GM12872 (cell line): ENCODE results near the gene ITGAE.
A peak's percentile ranks its signal among the peaks of the same experiment; 100 is the strongest.

Source experiments
- TF ChIP-seq, protein P1 (sequence below): IDR thresholded peaks from 3 replicates; pipeline ENCODE4 v1.5.1; 2011; ENCODE audit warnings: low read depth, mild to moderate bottlenecking, low read length, moderate library complexity; ENCODE audit not compliant: insufficient read depth

Gene ITGAE

DNA sequence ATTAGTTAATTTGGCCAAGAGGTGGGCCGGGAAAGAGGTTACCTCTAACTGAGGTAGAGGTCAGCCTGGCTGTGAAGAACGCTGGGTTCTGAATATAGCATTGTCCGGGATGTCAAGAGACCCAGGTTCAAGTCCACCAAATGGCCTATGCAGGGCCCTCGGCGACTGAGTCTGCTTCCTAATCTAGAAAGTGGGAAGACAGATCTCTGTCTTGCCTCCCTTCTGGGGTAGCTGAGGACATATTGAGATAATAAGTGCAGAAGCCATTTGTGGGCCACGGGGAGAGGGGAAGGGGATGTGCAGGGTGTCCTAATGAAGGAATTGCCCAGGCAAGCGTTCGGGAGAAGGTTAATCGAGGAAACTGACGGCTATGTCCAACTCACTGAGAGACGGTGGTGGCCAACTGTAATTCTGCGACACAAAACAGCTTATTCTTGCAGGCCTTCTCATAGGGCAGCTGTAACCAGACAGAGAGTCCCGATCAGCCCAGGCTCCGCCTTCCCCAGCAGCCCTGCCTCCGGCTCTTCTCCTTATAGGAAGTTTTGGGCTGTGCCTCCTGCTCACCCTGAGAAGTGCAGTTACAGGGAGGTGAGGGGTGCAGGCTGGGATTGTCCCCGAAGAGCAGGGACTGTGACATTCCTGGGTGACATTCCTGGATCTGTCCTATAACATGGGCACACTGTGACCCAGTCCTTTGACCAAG, 61.4 kb downstream of the ITGAE start:
- TF ChIP-seq, protein P1, sequence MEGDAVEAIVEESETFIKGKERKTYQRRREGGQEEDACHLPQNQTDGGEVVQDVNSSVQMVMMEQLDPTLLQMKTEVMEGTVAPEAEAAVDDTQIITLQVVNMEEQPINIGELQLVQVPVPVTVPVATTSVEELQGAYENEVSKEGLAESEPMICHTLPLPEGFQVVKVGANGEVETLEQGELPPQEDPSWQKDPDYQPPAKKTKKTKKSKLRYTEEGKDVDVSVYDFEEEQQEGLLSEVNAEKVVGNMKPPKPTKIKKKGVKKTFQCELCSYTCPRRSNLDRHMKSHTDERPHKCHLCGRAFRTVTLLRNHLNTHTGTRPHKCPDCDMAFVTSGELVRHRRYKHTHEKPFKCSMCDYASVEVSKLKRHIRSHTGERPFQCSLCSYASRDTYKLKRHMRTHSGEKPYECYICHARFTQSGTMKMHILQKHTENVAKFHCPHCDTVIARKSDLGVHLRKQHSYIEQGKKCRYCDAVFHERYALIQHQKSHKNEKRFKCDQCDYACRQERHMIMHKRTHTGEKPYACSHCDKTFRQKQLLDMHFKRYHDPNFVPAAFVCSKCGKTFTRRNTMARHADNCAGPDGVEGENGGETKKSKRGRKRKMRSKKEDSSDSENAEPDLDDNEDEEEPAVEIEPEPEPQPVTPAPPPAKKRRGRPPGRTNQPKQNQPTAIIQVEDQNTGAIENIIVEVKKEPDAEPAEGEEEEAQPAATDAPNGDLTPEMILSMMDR, result no peak

DNA sequence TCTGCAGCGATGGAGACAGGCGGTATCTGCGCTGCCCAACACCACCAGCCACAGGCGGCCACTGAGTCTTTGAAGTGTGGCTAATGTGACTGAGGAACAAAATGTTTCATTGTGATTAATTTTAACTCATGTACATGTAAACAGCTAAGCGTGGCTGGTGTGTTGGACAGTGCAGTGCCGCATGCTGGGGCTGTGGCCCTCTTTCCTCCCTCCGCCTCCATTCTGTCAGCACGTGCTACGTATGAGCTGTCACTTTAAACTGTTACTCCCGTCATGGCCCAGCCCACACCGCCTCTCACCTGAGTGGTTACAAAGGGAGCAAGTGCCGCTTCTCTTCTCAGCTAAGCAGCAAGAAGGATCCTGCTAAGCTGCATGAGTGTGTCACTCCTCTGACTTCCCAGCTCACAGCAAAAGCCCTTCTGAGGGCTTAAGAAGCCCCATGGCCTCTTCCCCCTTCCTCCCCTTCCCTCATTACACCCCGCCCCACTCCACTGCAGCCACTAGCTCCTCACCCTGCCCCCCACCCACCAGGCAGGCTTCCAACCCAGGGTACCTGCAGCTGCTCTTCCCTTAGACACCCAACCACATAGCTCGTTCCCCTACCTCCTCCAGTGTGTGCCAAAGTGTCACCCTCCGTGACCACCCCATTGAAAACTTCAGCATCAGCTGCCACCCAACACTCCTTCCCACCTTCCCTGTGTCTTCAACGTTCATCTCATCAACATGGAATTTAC, 62.3 kb downstream of the ITGAE start:
- TF ChIP-seq, protein P1, result no peak

DNA sequence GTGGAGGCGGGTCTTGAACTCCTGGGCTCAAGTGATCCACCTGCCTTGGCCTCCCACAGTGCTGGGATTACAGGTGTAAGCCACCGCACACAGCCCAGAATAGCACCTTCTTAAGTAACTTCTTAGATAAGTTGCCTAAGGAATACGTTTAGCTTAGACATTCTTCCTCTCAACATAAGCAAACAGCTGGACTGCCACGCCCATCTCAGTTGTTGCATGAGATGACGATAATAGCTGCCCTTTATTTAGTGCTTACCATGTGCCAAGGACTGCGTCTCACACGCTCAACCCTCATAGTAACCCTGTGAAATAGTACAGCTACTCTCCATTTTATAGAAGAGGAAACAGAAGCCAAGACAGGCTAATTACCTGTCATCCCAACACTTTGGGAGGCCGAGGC, 65.5 kb downstream of the ITGAE start:
- TF ChIP-seq, protein P1, result no peak

DNA sequence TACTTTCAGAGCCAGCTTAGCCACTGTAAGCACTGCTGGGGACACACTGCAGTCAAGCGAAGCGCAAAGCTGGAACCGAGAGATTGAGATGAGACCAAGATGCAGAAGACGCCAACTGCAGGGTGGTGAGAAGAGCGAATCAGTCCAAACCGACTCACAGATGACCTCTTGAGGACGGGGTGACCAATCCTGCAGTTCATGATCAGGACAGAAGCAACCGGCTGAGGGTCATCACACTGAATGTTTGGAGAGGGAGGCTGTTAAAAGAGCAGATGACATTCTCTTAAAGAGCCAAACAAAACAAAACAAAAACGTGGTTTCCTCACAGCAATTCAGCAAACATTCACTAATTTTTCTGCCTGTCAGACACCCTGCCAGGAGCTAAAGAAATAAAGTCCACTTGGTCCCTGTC, 68.8 kb downstream of the ITGAE start:
- TF ChIP-seq, protein P1, result peak; percentile 67

DNA sequence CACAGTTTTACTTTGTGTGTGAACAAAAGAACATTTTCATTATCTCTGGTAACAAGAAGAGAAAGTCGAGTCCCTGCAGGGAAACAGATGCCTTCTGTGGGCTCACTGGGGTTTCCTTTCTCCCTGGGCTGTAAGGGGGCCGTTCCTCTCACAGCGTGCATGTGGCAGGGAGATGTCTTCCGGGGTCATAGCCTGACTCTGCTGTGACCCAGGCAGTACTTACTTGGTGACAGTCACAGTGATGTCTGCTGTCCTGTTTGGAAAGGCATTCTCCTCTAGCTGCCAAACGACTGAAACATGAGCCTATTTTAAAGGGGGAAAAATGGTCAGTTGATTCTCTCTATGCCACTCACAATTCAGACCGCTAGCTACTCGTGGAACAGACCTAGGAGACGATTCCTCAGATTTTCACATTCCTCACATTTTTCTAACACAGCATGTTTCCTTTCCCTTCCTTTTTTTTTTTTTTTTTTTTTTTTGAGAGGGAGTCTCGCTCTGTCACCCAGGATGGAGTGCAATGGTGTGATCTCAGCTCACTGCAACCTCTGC, 70.0 kb downstream of the ITGAE start:
- TF ChIP-seq, protein P1, result no peak

DNA sequence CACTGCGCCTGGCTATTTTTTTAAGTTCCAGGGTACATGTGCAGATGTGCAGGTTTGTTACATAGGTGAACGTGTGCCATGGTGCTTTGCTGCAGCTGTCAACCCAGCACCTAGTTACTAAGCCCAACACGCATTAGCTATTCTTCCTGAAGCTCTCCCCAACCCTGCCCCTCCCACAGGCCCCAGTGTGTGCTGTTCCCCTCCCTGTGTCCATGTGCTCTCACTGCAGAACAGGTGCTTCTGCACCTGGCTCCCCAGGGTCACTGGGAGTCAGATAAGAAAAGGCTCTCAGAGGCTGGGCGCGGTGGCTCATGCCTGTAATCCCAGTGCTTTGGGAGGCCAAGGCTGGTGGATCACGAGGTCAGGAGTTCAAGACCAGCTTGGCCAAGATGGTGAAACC, 71.1 kb downstream of the ITGAE start:
- TF ChIP-seq, protein P1, result no peak

DNA sequence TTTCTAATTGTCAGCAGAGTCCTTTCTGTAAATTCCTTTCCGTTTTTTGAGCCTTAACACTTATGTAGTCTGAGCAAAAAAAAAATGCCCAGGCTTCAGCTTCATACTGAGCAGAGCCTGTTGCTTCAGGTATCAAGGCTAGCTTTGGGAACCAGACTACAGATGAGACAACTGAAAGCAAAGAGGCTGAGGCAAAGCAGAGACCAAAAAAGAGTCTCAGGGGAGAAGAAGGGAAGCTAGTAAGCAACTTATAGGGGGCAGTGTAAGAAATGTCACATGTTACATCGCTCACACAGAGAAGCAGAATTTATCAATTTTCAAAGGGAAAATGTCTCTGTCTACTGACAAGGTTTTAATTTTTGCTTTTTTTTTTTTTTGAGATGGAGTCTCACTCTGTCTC, 73.9 kb downstream of the ITGAE start:
- TF ChIP-seq, protein P1, result no peak
